HL-60 (cell line): ENCODE data around the gene GAB1.
A peak's percentile ranks its signal among the peaks of the same experiment; 100 is the strongest.

Experiments
- DNase-seq, 2 experiments: peaks; one replicate each; pipeline ENCODE4 v3.0.0-alpha.2; 2010 to 2020; ENCODE audit warnings: low read depth in 1 of 2, low spot score in 1 of 2
- H3K27ac ChIP-seq: fragments of 250-450 bp; sonication (Bioruptor Pico); replicated peaks from 2 replicates; pipeline ENCODE4 v1.5.1; 2020; ENCODE audit warnings: mild to moderate bottlenecking, moderate library complexity
- H3K27me3 ChIP-seq: fragments of 250-450 bp; sonication (Bioruptor Pico); 2 replicates; pipeline ENCODE4 v1.5.1; 2021; ENCODE audit warnings: mild to moderate bottlenecking, moderate library complexity; ENCODE audit not compliant: insufficient read depth, poor library complexity, severe bottlenecking
- H3K4me3 ChIP-seq: replicated peaks from 2 replicates; pipeline ENCODE4 v1.5.1; 2011; ENCODE audit warnings: mild to moderate bottlenecking, control low read depth, low read length; ENCODE audit not compliant: insufficient read depth
- GABPA ChIP-seq: IDR thresholded peaks from 2 replicates; pipeline ENCODE4 v1.6.1; 2012; ENCODE audit warnings: low read depth
- POLR2AphosphoS5 ChIP-seq: IDR thresholded peaks from 2 replicates; pipeline ENCODE4 v1.6.1; 2012; ENCODE audit warnings: low read depth
- SPI1 ChIP-seq: IDR thresholded peaks from 2 replicates; pipeline ENCODE4 v1.6.1; 2012; ENCODE audit warnings: low read depth, mild to moderate bottlenecking, borderline replicate concordance
- TF ChIP-seq, protein P1 (sequence below): IDR thresholded peaks from one replicate; pipeline ENCODE4 v1.5.1; 2011; ENCODE audit warnings: low read length, control low read depth, inconsistent platforms; ENCODE audit not compliant: insufficient read depth
- TF ChIP-seq, protein P2 (sequence below): IDR thresholded peaks from 2 replicates; pipeline ENCODE4 v1.6.1; 2012; ENCODE audit warnings: low read depth; ENCODE audit not compliant: insufficient replicate concordance

GAB1 gene

DNA sequence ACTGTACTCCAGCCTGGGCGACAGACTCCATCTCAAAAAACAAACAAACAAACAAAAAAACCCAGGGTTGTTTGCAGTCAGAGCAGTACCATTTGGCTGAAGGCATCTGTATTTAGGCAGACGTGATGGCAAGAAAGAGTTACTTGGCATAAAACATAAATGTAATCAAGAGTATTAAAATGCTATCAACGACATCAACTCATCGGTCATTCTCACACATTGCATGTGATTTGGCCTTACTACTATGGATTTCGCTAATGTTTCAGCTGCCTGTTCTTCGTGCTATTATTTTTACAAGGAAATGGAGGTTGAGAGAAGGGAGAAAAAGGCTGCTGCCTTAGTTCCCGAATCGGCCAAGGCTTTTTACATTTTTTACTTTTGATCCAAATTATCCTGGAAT, 161.3 kb downstream of the GAB1 start:
- TF ChIP-seq, protein P1, sequence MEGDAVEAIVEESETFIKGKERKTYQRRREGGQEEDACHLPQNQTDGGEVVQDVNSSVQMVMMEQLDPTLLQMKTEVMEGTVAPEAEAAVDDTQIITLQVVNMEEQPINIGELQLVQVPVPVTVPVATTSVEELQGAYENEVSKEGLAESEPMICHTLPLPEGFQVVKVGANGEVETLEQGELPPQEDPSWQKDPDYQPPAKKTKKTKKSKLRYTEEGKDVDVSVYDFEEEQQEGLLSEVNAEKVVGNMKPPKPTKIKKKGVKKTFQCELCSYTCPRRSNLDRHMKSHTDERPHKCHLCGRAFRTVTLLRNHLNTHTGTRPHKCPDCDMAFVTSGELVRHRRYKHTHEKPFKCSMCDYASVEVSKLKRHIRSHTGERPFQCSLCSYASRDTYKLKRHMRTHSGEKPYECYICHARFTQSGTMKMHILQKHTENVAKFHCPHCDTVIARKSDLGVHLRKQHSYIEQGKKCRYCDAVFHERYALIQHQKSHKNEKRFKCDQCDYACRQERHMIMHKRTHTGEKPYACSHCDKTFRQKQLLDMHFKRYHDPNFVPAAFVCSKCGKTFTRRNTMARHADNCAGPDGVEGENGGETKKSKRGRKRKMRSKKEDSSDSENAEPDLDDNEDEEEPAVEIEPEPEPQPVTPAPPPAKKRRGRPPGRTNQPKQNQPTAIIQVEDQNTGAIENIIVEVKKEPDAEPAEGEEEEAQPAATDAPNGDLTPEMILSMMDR: no peak
- TF ChIP-seq GABPA (no peak), SPI1 (no peak), POLR2AphosphoS5 (no peak)
- TF ChIP-seq, protein P2, sequence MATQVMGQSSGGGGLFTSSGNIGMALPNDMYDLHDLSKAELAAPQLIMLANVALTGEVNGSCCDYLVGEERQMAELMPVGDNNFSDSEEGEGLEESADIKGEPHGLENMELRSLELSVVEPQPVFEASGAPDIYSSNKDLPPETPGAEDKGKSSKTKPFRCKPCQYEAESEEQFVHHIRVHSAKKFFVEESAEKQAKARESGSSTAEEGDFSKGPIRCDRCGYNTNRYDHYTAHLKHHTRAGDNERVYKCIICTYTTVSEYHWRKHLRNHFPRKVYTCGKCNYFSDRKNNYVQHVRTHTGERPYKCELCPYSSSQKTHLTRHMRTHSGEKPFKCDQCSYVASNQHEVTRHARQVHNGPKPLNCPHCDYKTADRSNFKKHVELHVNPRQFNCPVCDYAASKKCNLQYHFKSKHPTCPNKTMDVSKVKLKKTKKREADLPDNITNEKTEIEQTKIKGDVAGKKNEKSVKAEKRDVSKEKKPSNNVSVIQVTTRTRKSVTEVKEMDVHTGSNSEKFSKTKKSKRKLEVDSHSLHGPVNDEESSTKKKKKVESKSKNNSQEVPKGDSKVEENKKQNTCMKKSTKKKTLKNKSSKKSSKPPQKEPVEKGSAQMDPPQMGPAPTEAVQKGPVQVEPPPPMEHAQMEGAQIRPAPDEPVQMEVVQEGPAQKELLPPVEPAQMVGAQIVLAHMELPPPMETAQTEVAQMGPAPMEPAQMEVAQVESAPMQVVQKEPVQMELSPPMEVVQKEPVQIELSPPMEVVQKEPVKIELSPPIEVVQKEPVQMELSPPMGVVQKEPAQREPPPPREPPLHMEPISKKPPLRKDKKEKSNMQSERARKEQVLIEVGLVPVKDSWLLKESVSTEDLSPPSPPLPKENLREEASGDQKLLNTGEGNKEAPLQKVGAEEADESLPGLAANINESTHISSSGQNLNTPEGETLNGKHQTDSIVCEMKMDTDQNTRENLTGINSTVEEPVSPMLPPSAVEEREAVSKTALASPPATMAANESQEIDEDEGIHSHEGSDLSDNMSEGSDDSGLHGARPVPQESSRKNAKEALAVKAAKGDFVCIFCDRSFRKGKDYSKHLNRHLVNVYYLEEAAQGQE: no peak
- no peak overlapping the region for H3K4me3 ChIP-seq
- H3K27ac ChIP-seq: no peak overlapping the region
- no peaks in the 10 kb centered on the region for H3K27me3 ChIP-seq
- no peak for DNase-seq

DNA sequence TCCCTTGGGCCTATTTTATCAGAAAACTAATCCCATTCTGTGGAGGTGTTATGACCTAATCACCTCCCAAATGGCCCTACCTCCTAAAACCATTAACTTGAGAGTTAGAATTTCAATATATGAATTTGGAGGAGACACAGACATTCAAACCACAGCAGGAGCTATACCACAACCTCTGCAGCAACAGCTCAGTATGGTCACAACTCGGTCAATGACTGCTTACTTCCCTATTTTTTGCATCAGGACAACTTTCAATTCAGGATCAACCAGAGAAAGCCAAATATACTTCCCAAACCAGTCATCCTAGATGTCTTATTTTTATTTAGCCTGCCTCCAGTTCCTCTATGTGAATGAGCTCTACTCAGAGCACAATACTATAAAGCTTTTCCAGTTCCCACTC, 165.6 kb downstream of the GAB1 start:
- H3K27me3 ChIP-seq: no peaks in the 10 kb centered on the region
- no peak overlapping the region for H3K27ac ChIP-seq
- no peak overlapping the region for H3K4me3 ChIP-seq
- no peak for TF ChIP-seq SPI1
- TF ChIP-seq, protein P2: no peak
- TF ChIP-seq, protein P1: no peak
- TF ChIP-seq GABPA: no peak
- TF ChIP-seq POLR2AphosphoS5: no peak
- peak in 1 of 2 experiments; percentile 38 for DNase-seq

DNA sequence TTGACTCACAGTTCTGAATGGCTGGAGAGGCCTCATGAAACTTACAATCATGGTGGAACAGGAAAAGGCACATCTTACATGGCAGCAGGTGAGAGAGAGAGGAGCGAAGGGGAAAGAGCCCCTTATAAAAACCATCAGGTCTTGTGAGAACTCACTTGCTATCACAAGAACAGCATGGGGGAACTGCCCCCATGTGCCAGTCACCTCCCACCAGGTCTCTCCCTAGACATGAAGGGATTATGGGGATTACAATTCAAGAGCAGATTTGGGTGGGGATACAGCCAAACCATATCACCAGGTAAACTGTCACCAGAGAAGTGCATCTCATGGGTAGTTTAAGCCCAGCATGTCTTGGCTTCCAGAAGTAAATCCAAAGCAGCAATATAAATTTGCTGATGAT, 169.4 kb downstream of the GAB1 start:
- DNase-seq: no peak
- no peak for TF ChIP-seq SPI1
- no peak for TF ChIP-seq GABPA
- TF ChIP-seq, protein P2: no peak
- TF ChIP-seq, protein P1: no peak
- TF ChIP-seq POLR2AphosphoS5: no peak
- Histone ChIP-seq H3K4me3 (no peak overlapping the region), H3K27me3 (no peaks in the 10 kb centered on the region), H3K27ac (no peak overlapping the region)
